Measurements from ENCODE around the gene RNF181. TPM values are rescaled to one million over a fixed set of nuclear protein-coding genes. Genes with fewer than 3 reads are reported as not detected.

The RNF181 gene
- total and polyA plus RNA-seq, 2 donors (not counting 3 experiments of a cell fraction or from before 2014, with no cell fraction given): 142 to 629 TPM

DNA sequence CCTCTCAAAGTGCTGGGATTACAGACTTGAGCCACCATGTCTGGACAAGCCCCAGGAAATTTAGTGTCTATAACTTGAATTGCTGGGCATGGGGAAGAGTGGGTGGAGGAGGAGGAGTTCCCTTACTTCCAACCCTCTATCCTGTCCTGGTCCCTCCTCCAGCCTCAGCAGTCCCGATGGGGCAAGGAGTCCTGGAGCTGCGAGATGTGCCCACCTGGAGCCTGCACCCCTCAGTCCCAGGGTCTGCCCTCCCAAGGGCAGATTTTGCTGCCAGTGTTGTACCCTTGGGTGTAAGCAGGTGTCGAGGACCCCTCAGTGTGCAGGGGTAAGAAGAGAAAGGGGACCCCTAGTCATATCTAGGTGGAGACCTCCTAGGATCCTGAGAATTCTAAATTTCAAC, 15.3 kb upstream of the RNF181 start:
- Histone ChIP-seq H3K27ac (ENCODE audit: insufficient read depth, low read depth, low read length) (no peak overlapping the region), H3K9ac (replicated peaks; ENCODE audit: extremely low read depth, insufficient read depth, low read length) (no peak overlapping the region), H3K4me3 (replicated peaks in 1 of 3; ENCODE audit: insufficient read depth in 1 of 3, low read depth in 1 of 3, low read length in 3 of 3) (no peak overlapping the region), H2AFZ (ENCODE audit: low read depth, low read length) (no peak overlapping the region), H3K27me3 (ENCODE audit: control insufficient read depth in 2 of 2, insufficient read depth in 2 of 2, low read length in 2 of 2) (no peaks in the 10 kb centered on the region), H3K4me1 (ENCODE audit: control insufficient read depth, extremely low read depth, insufficient read depth, low read length) (peaks cover 31% of the 10 kb centered on the region), H4K20me1 (replicated peaks; ENCODE audit: control insufficient read depth, extremely low read depth, insufficient read depth, low read length) (no peaks in the 10 kb centered on the region), H3K9me1 (replicated peaks; ENCODE audit: control insufficient read depth, extremely low read depth, insufficient read depth, low read length) (no peaks in the 10 kb centered on the region), H3K9me3 (replicated peaks; ENCODE audit: control insufficient read depth, insufficient read depth, low read length) (no peaks in the 10 kb centered on the region), H3K79me2 (ENCODE audit: control insufficient read depth, insufficient read depth, low read length) (no peaks in the 10 kb centered on the region), H3K4me2 (ENCODE audit: insufficient read depth, low read length) (no peak overlapping the region), H3K36me3 (ENCODE audit: control insufficient read depth in 2 of 2, extremely low read depth in 1 of 2, insufficient read depth in 2 of 2, low read length in 2 of 2) (no peaks in the 10 kb centered on the region)
- no TSS peak for BruUV-seq (replicated peaks)
- ChIA-PET CTCF (interaction anchor here (2.4 kb wide), 1 partner anchor 30 kb away, joined by 5 read pairs; no protein-coding TSS in a partner anchor), POLR2A (no interaction called here)
- dilution Hi-C loops (cut with MboI; ENCODE audit: extremely low pct_ligation_motif_present, low sequenced_read_pairs) (no loop called here), intact Hi-C loops (cut with micrococcal nuclease) (no loop called here)
- DNase-seq (ENCODE audit: low read depth, low spot score) (no peak), FAIRE-seq (no peak)
- TF ChIP-seq GATA2 (IDR thresholded peaks at IDR 0.05; ENCODE audit: insufficient read depth, insufficient read length, low read depth, low read length): no peak
- no peak for TF ChIP-seq MYC (IDR thresholded peaks at IDR 0.05; ENCODE audit: low read depth, low read length)
- TF ChIP-seq MAX (IDR thresholded peaks at IDR 0.05; ENCODE audit: insufficient read depth, insufficient read length): no peak
- TF ChIP-seq JUN (IDR thresholded peaks at IDR 0.05; ENCODE audit: borderline replicate concordance, insufficient read depth, insufficient read length, low read depth): no peak
- no peak for TF ChIP-seq POLR2A (IDR thresholded peaks at IDR 0.05; ENCODE audit: low read depth, low read length)
- no peak for TF ChIP-seq CTCF (IDR thresholded peaks at IDR 0.05; ENCODE audit: extremely low read depth in 1 of 2, insufficient read depth in 1 of 2, low read depth in 1 of 2, low read length in 2 of 2)
- TF ChIP-seq EZH2 (IDR thresholded peaks at IDR 0.05; ENCODE audit: borderline replicate concordance, low read depth, low read length, severe bottlenecking): no peak
- no peak for TF ChIP-seq FOS (IDR thresholded peaks at IDR 0.05; ENCODE audit: borderline replicate concordance, insufficient read depth, low read length)
- TF ChIP-seq POLR2AphosphoS5 (IDR thresholded peaks at IDR 0.05; ENCODE audit: insufficient read depth, low read depth, low read length): no peak

Data from endothelial cell of umbilical vein (primary cell).